Measurements from ENCODE around the gene ROR2. TPM values are rescaled to one million over a fixed set of nuclear protein-coding genes. Genes with fewer than 3 reads are reported as not detected.

Gene ROR2
- total and polyA plus RNA-seq, 2 of the 13 experiments (the other 11 are each of a cell fraction or from before 2014, with no cell fraction given): not detected

GRCh38 chr9:91812191-91812590 lies 137.8 kb downstream of the ROR2 start (continued):
- TF ChIP-seq PCBP2 (optimal IDR thresholded peaks at IDR 0.05; ENCODE audit: low read depth, low read length, poor library complexity, severe bottlenecking) (no peak), DNMT1 (CRISPR knock-in tag; IDR thresholded peaks at IDR 0.05) (no peak), ZNF775 (CRISPR knock-in tag; IDR thresholded peaks at IDR 0.05; ENCODE audit: borderline replicate concordance) (no peak), SCMH1 (CRISPR knock-in tag; IDR thresholded peaks at IDR 0.05; ENCODE audit: borderline replicate concordance) (no peak)
- TF ChIP-seq, protein P1, sequence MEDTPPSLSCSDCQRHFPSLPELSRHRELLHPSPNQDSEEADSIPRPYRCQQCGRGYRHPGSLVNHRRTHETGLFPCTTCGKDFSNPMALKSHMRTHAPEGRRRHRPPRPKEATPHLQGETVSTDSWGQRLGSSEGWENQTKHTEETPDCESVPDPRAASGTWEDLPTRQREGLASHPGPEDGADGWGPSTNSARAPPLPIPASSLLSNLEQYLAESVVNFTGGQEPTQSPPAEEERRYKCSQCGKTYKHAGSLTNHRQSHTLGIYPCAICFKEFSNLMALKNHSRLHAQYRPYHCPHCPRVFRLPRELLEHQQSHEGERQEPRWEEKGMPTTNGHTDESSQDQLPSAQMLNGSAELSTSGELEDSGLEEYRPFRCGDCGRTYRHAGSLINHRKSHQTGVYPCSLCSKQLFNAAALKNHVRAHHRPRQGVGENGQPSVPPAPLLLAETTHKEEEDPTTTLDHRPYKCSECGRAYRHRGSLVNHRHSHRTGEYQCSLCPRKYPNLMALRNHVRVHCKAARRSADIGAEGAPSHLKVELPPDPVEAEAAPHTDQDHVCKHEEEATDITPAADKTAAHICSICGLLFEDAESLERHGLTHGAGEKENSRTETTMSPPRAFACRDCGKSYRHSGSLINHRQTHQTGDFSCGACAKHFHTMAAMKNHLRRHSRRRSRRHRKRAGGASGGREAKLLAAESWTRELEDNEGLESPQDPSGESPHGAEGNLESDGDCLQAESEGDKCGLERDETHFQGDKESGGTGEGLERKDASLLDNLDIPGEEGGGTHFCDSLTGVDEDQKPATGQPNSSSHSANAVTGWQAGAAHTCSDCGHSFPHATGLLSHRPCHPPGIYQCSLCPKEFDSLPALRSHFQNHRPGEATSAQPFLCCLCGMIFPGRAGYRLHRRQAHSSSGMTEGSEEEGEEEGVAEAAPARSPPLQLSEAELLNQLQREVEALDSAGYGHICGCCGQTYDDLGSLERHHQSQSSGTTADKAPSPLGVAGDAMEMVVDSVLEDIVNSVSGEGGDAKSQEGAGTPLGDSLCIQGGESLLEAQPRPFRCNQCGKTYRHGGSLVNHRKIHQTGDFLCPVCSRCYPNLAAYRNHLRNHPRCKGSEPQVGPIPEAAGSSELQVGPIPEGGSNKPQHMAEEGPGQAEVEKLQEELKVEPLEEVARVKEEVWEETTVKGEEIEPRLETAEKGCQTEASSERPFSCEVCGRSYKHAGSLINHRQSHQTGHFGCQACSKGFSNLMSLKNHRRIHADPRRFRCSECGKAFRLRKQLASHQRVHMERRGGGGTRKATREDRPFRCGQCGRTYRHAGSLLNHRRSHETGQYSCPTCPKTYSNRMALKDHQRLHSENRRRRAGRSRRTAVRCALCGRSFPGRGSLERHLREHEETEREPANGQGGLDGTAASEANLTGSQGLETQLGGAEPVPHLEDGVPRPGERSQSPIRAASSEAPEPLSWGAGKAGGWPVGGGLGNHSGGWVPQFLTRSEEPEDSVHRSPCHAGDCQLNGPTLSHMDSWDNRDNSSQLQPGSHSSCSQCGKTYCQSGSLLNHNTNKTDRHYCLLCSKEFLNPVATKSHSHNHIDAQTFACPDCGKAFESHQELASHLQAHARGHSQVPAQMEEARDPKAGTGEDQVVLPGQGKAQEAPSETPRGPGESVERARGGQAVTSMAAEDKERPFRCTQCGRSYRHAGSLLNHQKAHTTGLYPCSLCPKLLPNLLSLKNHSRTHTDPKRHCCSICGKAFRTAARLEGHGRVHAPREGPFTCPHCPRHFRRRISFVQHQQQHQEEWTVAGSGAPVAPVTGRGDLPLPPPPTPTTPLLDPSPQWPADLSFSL (CRISPR knock-in tag; IDR thresholded peaks at IDR 0.05): no peak
